ENCODE results near the gene ABCB9. TPM values are rescaled to one million over a fixed set of nuclear protein-coding genes. Genes with fewer than 3 reads are reported as not detected.

Gene ABCB9
- 5.9 and 6.3 TPM in 2 replicates for total RNA-seq (ENCODE audit: low replicate concordance)

DNA sequence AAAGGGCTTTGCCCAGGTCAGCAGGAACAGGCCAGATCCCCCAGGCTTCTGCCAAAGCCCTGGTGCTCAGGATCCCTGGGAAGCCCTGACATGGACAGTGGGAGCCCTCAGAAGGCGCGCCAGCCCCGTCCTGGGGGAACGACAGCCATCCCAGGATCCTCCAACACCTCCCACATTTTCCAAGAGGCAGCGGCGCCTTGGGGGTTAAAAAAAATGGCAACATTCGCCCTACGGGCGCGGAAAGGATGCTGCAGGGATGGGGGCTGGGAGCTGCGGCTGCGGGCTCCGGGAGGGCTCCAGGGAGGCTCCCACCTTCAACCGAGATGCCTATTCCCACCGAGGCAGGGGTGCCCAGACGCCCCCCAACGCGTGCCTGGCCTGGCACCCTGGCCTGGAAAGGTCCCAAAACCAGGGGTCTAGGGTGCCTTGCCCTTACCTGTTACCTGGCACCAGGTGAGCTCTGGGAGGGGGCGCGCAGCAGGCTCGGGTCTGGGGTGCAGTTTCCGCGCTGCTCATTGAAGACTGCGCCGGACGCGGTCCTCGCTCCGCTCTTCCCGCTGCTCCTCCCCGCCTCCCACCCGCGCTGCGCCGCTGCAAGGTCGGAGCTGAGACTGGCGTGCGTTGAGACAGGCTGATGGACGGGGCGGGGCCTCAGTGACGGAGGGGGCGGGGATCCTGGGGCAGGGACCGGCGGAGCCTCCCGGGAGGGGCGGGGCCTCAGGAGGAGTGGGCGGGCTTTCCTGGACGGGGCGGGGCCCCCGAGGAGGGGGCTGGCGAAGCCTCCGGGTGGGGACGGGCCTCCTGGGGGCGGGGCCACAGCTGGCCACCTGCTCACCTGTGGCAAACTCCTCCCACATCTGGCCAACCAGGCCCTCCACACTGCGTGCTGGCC is at the start of gene ABCB9:
ABCB9 (minus strand) TSS at position 613 of the 892 bp plus-strand sequence. CDS start 6,228 bp downstream, outside the sequence.

DNA sequence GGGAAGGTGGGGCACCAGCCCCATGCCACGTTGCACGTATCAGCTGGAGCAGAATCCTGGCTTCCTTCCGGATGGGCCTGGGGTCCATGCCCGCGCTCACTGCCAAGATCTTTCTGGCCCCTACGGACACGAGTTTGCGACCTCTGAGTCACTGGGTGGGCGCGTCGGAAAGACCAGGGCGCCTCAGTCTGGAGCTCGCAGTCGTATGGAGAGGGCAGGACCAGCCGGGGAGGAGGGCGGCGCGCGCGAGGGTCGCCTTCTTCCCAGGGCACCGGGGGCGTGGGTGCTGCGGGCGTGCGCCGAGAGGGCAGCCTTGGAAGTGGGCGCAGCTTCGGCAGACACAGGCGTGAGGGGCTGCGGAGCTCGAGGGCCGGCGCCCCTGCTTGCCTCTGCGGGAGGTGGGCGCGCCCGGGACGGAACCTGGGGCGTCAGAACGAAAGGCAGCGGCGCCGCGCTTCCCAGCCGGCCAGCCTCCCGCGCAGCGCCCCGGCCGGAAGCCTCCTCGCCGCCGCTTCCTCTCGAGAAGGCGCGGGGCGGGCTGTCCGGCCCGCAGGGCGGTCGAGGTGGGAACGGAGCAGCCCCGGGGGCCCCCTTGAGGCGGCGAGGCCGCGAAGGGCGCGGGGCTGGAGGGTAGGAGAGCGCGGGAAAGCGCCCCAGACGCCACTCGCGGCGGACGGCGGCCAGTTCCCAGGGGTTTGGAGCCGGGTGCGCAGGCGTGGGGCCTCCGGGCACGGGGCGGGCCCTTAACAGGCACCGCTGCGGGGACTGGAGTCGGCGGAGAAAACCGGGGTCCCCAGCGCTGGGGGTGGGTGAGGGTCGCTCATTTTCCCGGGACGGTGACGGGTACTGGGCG is 14.1 kb upstream of the ABCB9 start, which contains the start of gene ARL6IP4:
ARL6IP4 (plus strand) TSS at position 499 of the 853 bp plus-strand sequence. CDS start 459 bp downstream, outside the sequence.

DNA sequence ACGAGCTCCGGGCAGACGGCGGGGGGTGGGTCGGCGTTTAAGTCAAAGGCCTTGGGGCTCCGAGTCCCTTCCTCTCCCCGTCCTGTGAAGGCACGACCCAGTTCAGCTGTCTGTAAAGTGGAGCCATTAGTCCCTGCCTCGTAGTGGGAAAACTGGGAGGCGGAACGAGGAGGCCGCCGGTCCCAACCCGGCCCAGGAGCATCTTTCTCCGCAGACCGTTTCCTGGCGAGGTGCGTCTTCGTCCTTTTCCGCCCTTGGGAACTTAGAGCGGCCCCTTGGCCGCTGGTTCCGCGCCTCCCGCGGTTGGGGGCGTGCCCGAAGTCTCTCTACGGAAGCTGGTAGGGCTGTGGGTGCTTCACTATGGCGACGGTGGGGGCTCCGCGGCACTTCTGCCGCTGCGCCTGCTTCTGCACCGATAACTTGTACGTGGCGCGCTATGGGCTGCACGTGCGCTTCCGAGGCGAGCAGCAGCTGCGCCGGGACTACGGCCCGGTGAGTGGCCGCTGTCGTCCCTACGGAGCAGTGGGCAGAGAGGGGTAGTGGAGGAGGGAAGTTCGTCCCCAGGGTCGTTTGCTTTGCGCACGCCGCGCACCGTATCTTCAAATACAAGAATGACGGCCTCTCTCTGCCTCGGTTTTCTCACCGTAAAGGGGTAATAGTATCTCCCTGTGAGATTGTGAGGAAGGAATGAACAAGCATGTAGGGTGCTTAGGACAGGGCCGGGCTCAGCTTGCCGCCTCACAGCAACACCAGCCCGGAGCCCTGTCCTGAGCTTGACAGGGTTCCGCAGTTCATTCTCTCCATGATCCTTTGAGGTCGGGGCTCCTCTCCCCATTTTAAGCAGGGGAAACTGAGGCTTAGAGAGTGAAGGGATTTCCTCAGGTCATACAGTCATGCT is 8.9 kb upstream of the ABCB9 start, which contains the start of gene OGFOD2:
OGFOD2 (plus strand) TSS at position 353 of the 898 bp plus-strand sequence; CDS start at position 361, 8 bp downstream.

DNA sequence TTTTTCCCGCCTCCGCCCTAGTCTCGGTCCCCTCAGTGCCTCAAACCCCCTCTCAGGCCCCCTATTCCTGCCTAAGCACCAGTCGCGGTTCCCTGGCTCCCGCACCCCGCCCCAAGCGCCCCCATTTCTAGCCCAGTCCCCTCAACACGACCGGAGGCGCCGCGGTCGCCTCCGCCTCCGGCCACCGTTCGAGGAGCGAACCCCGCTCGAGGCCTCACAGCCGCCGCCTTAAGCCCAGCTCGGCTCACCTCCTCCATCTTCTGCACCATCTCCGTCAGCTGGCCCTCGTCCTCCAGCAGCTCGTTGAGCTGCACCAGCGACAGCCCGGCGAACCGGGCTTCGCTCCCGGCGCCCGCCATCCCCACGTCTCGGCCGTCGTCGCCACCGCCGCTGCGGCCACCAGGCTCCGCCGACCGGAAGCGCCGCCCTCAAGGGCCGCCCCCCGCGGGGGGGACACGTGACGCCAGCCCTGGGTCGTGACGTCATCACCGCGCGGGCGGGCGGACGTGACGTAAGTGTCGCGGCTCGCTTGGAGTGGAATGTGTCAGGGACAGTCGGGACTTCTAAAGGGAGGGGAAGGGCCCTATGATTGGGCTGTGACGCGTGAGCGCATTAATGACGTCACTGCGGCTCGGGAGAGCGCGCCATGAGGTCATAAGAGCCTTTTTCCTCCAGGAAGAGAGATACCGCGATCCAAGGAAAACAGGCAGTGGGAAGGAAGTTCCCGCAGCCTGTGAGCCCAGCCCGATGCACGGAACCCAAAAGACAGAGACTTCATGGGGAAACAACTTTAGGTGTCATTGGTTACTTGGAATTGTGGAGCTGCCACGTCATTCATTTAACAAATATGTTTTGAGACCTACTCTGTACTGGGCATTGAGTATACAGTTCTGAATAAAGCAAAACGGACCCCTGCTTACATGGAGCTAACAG is 70.3 kb downstream of the ABCB9 start, which contains the start of gene VPS37B:
VPS37B (minus strand) TSS at position 421 of the 933 bp plus-strand sequence; CDS start at position 359, 62 bp downstream.

Other genes with a start within 250 kb of the ABCB9 start
- not detected in 2 replicates for gene HCAR3, start 249.7 kb downstream of the ABCB9 start, total RNA-seq (ENCODE audit: low replicate concordance)
- gene HCAR1, start 235.6 kb downstream of the ABCB9 start, total RNA-seq (ENCODE audit: low replicate concordance), result under 0.01 and 0.35 TPM in 2 replicates
- 15.2 and 29.3 TPM in 2 replicates for gene DENR, start 213.6 kb downstream of the ABCB9 start, total RNA-seq (ENCODE audit: low replicate concordance)
- gene CCDC62, start 191.9 kb downstream of the ABCB9 start, total RNA-seq (ENCODE audit: low replicate concordance), result 0.30 and 0.82 TPM in 2 replicates
- 4.8 and 18.9 TPM in 2 replicates for gene HIP1R, start 131.0 kb downstream of the ABCB9 start, total RNA-seq (ENCODE audit: low replicate concordance)
- 4.0 and 6.3 TPM in 2 replicates for gene VPS37B, start 70.3 kb downstream of the ABCB9 start, total RNA-seq (ENCODE audit: low replicate concordance)
- gene OGFOD2, start 8.8 kb upstream of the ABCB9 start, total RNA-seq (ENCODE audit: low replicate concordance), result 5.4 and 9.2 TPM in 2 replicates
- 212 and 225 TPM in 2 replicates for gene ARL6IP4, start 14.2 kb upstream of the ABCB9 start, total RNA-seq (ENCODE audit: low replicate concordance)
- gene PITPNM2, start 184.6 kb upstream of the ABCB9 start, total RNA-seq (ENCODE audit: low replicate concordance), result 1.4 and 2.5 TPM in 2 replicates